Inferior parietal cortex (tissue), 1 donor: ENCODE results near the gene SH3TC2.

Source experiments
- DNase-seq: peaks from one replicate; pipeline ENCODE4 v3.0.0-alpha.2; 2016; ENCODE audit errors: extremely low spot score

SH3TC2 gene

GRCh38 chr5:149028984-149029383, 33.9 kb downstream of the SH3TC2 start:
- DNase-seq = no peak

GRCh38 chr5:149028161-149028560, 34.7 kb downstream of the SH3TC2 start:
- DNase-seq = no peak

- DNase-seq = no peak
These were observed 35.2 kb downstream of the SH3TC2 start for GRCh38 chr5:149027636-149028035.

GRCh38 chr5:149024943-149025342, 37.9 kb downstream of the SH3TC2 start:
- no peak for DNase-seq

- no peak for DNase-seq
These were observed 38.4 kb downstream of the SH3TC2 start for GRCh38 chr5:149024477-149024876.

- DNase-seq = no peak
These were observed 40.7 kb downstream of the SH3TC2 start for GRCh38 chr5:149022200-149022599.

GRCh38 chr5:149019679-149020078, 43.2 kb downstream of the SH3TC2 start:
- no peak for DNase-seq

- DNase-seq = no peak
These were observed 43.9 kb downstream of the SH3TC2 start for GRCh38 chr5:149018909-149019443.

- DNase-seq = no peak
These were observed 45.2 kb downstream of the SH3TC2 start for GRCh38 chr5:149017636-149018035.

GRCh38 chr5:149015561-149015960, 47.3 kb downstream of the SH3TC2 start:
- DNase-seq = no peak

GRCh38 chr5:149015126-149015525, 47.7 kb downstream of the SH3TC2 start:
- DNase-seq = no peak

- DNase-seq = no peak
These were observed 48.3 kb downstream of the SH3TC2 start for GRCh38 chr5:149014571-149015031.

GRCh38 chr5:149013796-149014195, 49.1 kb downstream of the SH3TC2 start:
- DNase-seq = no peak

GRCh38 chr5:149012350-149012749, 50.5 kb downstream of the SH3TC2 start:
- no peak for DNase-seq

- DNase-seq = no peak
These were observed 51.1 kb downstream of the SH3TC2 start for GRCh38 chr5:149011728-149012127.

- DNase-seq = peak; percentile 30
These were observed 51.8 kb downstream of the SH3TC2 start for GRCh38 chr5:149011084-149011483.

- DNase-seq = no peak
These were observed 55.7 kb downstream of the SH3TC2 start for GRCh38 chr5:149007174-149007573.

GRCh38 chr5:149006426-149006825, 56.4 kb downstream of the SH3TC2 start:
- DNase-seq = no peak

- no peak for DNase-seq
These were observed 57.6 kb downstream of the SH3TC2 start for GRCh38 chr5:149005077-149005892.

GRCh38 chr5:149004559-149004958, 58.3 kb downstream of the SH3TC2 start:
- no peak for DNase-seq

- DNase-seq = no peak
These were observed 59.8 kb downstream of the SH3TC2 start for GRCh38 chr5:149002761-149003689.

GRCh38 chr5:149002053-149002452, 60.8 kb downstream of the SH3TC2 start:
- DNase-seq = no peak
